ENCODE measurements around the gene TUT1.

Gene TUT1

GRCh38 chr11:62542750-62543567 is 48.4 kb downstream of the TUT1 start:
- no peak for DNase-seq (ENCODE audit: low read depth in 2 of 2, low spot score in 1 of 2)

- DNase-seq (ENCODE audit: low read depth in 2 of 2, low spot score in 1 of 2), result no peak
Observed at GRCh38 chr11:62542111-62542745, 49.1 kb downstream of the TUT1 start.

- no peak for DNase-seq (ENCODE audit: low read depth in 2 of 2, low spot score in 1 of 2)
Observed at GRCh38 chr11:62540804-62541701, 50.3 kb downstream of the TUT1 start.

- no peak for DNase-seq (ENCODE audit: low read depth in 2 of 2, low spot score in 1 of 2)
Observed at GRCh38 chr11:62539238-62539925, 51.9 kb downstream of the TUT1 start.

- no peak for DNase-seq (ENCODE audit: low read depth in 2 of 2, low spot score in 1 of 2)
Observed at GRCh38 chr11:62538470-62539237, 52.7 kb downstream of the TUT1 start.

GRCh38 chr11:62536301-62536957 is 54.9 kb downstream of the TUT1 start:
- DNase-seq (ENCODE audit: low read depth in 2 of 2, low spot score in 1 of 2), result no peak

- no peak for DNase-seq (ENCODE audit: low read depth in 2 of 2, low spot score in 1 of 2)
Observed at GRCh38 chr11:62535802-62536201, 55.5 kb downstream of the TUT1 start.

GRCh38 chr11:62534779-62535545 is 56.4 kb downstream of the TUT1 start:
- no peak for DNase-seq (ENCODE audit: low read depth in 2 of 2, low spot score in 1 of 2)

GRCh38 chr11:62532096-62532495 is 59.2 kb downstream of the TUT1 start:
- DNase-seq (ENCODE audit: low read depth in 2 of 2, low spot score in 1 of 2), result no peak
